ENCODE measurements around the gene SCYGR6.

SCYGR6 gene

GRCh38 chr2:227703961-227704360, 20.6 kb downstream of the SCYGR6 start:
- Histone ChIP-seq H3K23ac (ENCODE audit: low read depth, low read length, poor library complexity) (no peak overlapping the region), H3K9ac (ENCODE audit: low read depth, low read length, poor library complexity) (no peak overlapping the region), H2BK15ac (ENCODE audit: low read length) (no peak overlapping the region), H2BK120ac (ENCODE audit: low read depth, low read length) (no peak overlapping the region), H3K79me1 (ENCODE audit: low read depth, low read length) (no peaks in the 10 kb centered on the region), H3K27me3 (ENCODE audit: control insufficient read depth in 3 of 3, insufficient read depth in 3 of 3, low read depth in 1 of 3, low read length in 3 of 3) (no peaks in the 10 kb centered on the region), H3K18ac (ENCODE audit: low read length) (no peak overlapping the region), H3K4me2 (ENCODE audit: insufficient read depth, low read length, poor library complexity, severe bottlenecking) (no peak overlapping the region), H3K27ac (replicated peaks; ENCODE audit: low read length) (no peak overlapping the region), H2AK5ac (ENCODE audit: low read depth, low read length) (no peak overlapping the region), H2AFZ (ENCODE audit: low read length) (no peak overlapping the region), H4K91ac (ENCODE audit: low read depth, low read length, poor library complexity) (no peak overlapping the region), H4K8ac (ENCODE audit: low read depth, low read length) (no peak overlapping the region), H3K9me3 (replicated peaks in 1 of 2; ENCODE audit: control insufficient read depth in 2 of 2, insufficient read depth in 1 of 2, low read depth in 1 of 2, low read length in 2 of 2) (no peaks in the 10 kb centered on the region), H3K14ac (ENCODE audit: low read length) (no peak overlapping the region), H3K36me3 (replicated peaks in 1 of 2; ENCODE audit: control insufficient read depth in 2 of 2, insufficient read depth in 2 of 2, low read length in 2 of 2) (no peaks in the 10 kb centered on the region), H3K4me1 (ENCODE audit: control insufficient read depth in 2 of 2, insufficient read depth in 1 of 2, low read depth in 1 of 2, low read length in 2 of 2) (peaks cover 0 to 2% of the 10 kb centered on the region in 2 donors), H2BK12ac (ENCODE audit: low read length) (no peak overlapping the region), H2BK5ac (ENCODE audit: low read length) (no peak overlapping the region), H3K4ac (ENCODE audit: low read length) (no peak overlapping the region), H3K4me3 (ENCODE audit: low read length in 2 of 2) (no peak overlapping the region)
- DNase-seq (ENCODE audit: low spot score), result no peak
- no CpG with 5 or more reads among the region's 3 CpGs for WGBS, 2 donors (ENCODE audit: extremely low coverage in 2 of 2, insufficient read length in 2 of 2, insufficient replicate concordance in 1 of 2)

- Histone ChIP-seq H3K23ac (ENCODE audit: low read depth, low read length, poor library complexity) (no peak overlapping the region), H3K36me3 (replicated peaks in 1 of 2; ENCODE audit: control insufficient read depth in 2 of 2, insufficient read depth in 2 of 2, low read length in 2 of 2) (no peaks in the 10 kb centered on the region), H2BK15ac (ENCODE audit: low read length) (no peak overlapping the region), H3K18ac (ENCODE audit: low read length) (no peak overlapping the region), H4K8ac (ENCODE audit: low read depth, low read length) (no peak overlapping the region), H3K14ac (ENCODE audit: low read length) (no peak overlapping the region), H2AFZ (ENCODE audit: low read length) (no peak overlapping the region), H3K4me3 (ENCODE audit: low read length in 2 of 2) (no peak overlapping the region), H3K9ac (ENCODE audit: low read depth, low read length, poor library complexity) (no peak overlapping the region), H2BK5ac (ENCODE audit: low read length) (no peak overlapping the region), H3K4ac (ENCODE audit: low read length) (no peak overlapping the region), H3K4me2 (ENCODE audit: insufficient read depth, low read length, poor library complexity, severe bottlenecking) (no peak overlapping the region), H3K79me1 (ENCODE audit: low read depth, low read length) (no peaks in the 10 kb centered on the region), H3K4me1 (ENCODE audit: control insufficient read depth in 2 of 2, insufficient read depth in 1 of 2, low read depth in 1 of 2, low read length in 2 of 2) (peaks cover 0 to 2% of the 10 kb centered on the region in 2 donors), H4K91ac (ENCODE audit: low read depth, low read length, poor library complexity) (no peak overlapping the region), H2BK120ac (ENCODE audit: low read depth, low read length) (no peak overlapping the region), H2AK5ac (ENCODE audit: low read depth, low read length) (no peak overlapping the region), H3K27me3 (ENCODE audit: control insufficient read depth in 3 of 3, insufficient read depth in 3 of 3, low read depth in 1 of 3, low read length in 3 of 3) (no peaks in the 10 kb centered on the region), H3K27ac (replicated peaks; ENCODE audit: low read length) (no peak overlapping the region), H3K9me3 (replicated peaks in 1 of 2; ENCODE audit: control insufficient read depth in 2 of 2, insufficient read depth in 1 of 2, low read depth in 1 of 2, low read length in 2 of 2) (no peaks in the 10 kb centered on the region), H2BK12ac (ENCODE audit: low read length) (no peak overlapping the region)
- no CpG with 5 or more reads among the region's 4 CpGs for WGBS, 2 donors (ENCODE audit: extremely low coverage in 2 of 2, insufficient read length in 2 of 2, insufficient replicate concordance in 1 of 2)
- no peak for DNase-seq (ENCODE audit: low spot score)
Observed at GRCh38 chr2:227703280-227703732, 21.3 kb downstream of the SCYGR6 start.

GRCh38 chr2:227701556-227701955, 23.0 kb downstream of the SCYGR6 start:
- no peak overlapping the region for H3K9ac ChIP-seq (ENCODE audit: low read depth, low read length, poor library complexity)

GRCh38 chr2:227696990-227697679, 27.4 kb downstream of the SCYGR6 start:
- no peaks in the 10 kb centered on the region for H3K9me3 ChIP-seq (replicated peaks in 1 of 2; ENCODE audit: control insufficient read depth in 2 of 2, insufficient read depth in 1 of 2, low read depth in 1 of 2, low read length in 2 of 2)
- no peak overlapping the region for H3K4me2 ChIP-seq (ENCODE audit: insufficient read depth, low read length, poor library complexity, severe bottlenecking)
- H2BK120ac ChIP-seq (ENCODE audit: low read depth, low read length), result no peak overlapping the region
- no peak overlapping the region for H2BK12ac ChIP-seq (ENCODE audit: low read length)
- no peak overlapping the region for H2BK15ac ChIP-seq (ENCODE audit: low read length)
- H3K4me3 ChIP-seq (ENCODE audit: low read length in 2 of 2), result no peak overlapping the region
- H4K91ac ChIP-seq (ENCODE audit: low read depth, low read length, poor library complexity), result no peak overlapping the region
- H3K23ac ChIP-seq (ENCODE audit: low read depth, low read length, poor library complexity), result no peak overlapping the region
- H3K27ac ChIP-seq (replicated peaks; ENCODE audit: low read length), result no peak overlapping the region
- H4K8ac ChIP-seq (ENCODE audit: low read depth, low read length), result no peak overlapping the region
- no peak overlapping the region for H2AFZ ChIP-seq (ENCODE audit: low read length)
- no peak overlapping the region for H3K4ac ChIP-seq (ENCODE audit: low read length)
- no peak for DNase-seq (ENCODE audit: low spot score)
- H3K4me1 ChIP-seq (ENCODE audit: control insufficient read depth in 2 of 2, insufficient read depth in 1 of 2, low read depth in 1 of 2, low read length in 2 of 2), result no peaks in the 10 kb centered on the region
- no peaks in the 10 kb centered on the region for H3K27me3 ChIP-seq (ENCODE audit: control insufficient read depth in 3 of 3, insufficient read depth in 3 of 3, low read depth in 1 of 3, low read length in 3 of 3)
- no peak overlapping the region for H3K14ac ChIP-seq (ENCODE audit: low read length)
- H2AK5ac ChIP-seq (ENCODE audit: low read depth, low read length), result no peak overlapping the region
- H3K9ac ChIP-seq (ENCODE audit: low read depth, low read length, poor library complexity), result no peak overlapping the region
- no peaks in the 10 kb centered on the region for H3K36me3 ChIP-seq (replicated peaks in 1 of 2; ENCODE audit: control insufficient read depth in 2 of 2, insufficient read depth in 2 of 2, low read length in 2 of 2)
- WGBS, 2 donors (ENCODE audit: extremely low coverage in 2 of 2, insufficient read length in 2 of 2, insufficient replicate concordance in 1 of 2), result no CpG with 5 or more reads among the region's 2 CpGs
- no peaks in the 10 kb centered on the region for H3K79me1 ChIP-seq (ENCODE audit: low read depth, low read length)
- H3K18ac ChIP-seq (ENCODE audit: low read length), result no peak overlapping the region
- H2BK5ac ChIP-seq (ENCODE audit: low read length), result no peak overlapping the region

More at GRCh38 chr2:227701556-227701955, 23.0 kb downstream of the SCYGR6 start:
- H3K14ac ChIP-seq (ENCODE audit: low read length), result no peak overlapping the region
- H2AK5ac ChIP-seq (ENCODE audit: low read depth, low read length), result no peak overlapping the region
- no CpG with 5 or more reads among the region's 3 CpGs for WGBS, 2 donors (ENCODE audit: extremely low coverage in 2 of 2, insufficient read length in 2 of 2, insufficient replicate concordance in 1 of 2)
- no peak overlapping the region for H2BK12ac ChIP-seq (ENCODE audit: low read length)
- H3K27me3 ChIP-seq (ENCODE audit: control insufficient read depth in 3 of 3, insufficient read depth in 3 of 3, low read depth in 1 of 3, low read length in 3 of 3), result no peaks in the 10 kb centered on the region
- no peaks in the 10 kb centered on the region for H3K9me3 ChIP-seq (replicated peaks in 1 of 2; ENCODE audit: control insufficient read depth in 2 of 2, insufficient read depth in 1 of 2, low read depth in 1 of 2, low read length in 2 of 2)
- no peak overlapping the region for H3K4me2 ChIP-seq (ENCODE audit: insufficient read depth, low read length, poor library complexity, severe bottlenecking)
- no peak overlapping the region for H3K4ac ChIP-seq (ENCODE audit: low read length)
- H3K4me1 ChIP-seq (ENCODE audit: control insufficient read depth in 2 of 2, insufficient read depth in 1 of 2, low read depth in 1 of 2, low read length in 2 of 2), result no peaks in the 10 kb centered on the region
- no peak for DNase-seq (ENCODE audit: low spot score)
- no peak overlapping the region for H2BK15ac ChIP-seq (ENCODE audit: low read length)
- H2BK5ac ChIP-seq (ENCODE audit: low read length), result no peak overlapping the region
- H3K36me3 ChIP-seq (replicated peaks in 1 of 2; ENCODE audit: control insufficient read depth in 2 of 2, insufficient read depth in 2 of 2, low read length in 2 of 2), result no peaks in the 10 kb centered on the region
- no peak overlapping the region for H3K27ac ChIP-seq (replicated peaks; ENCODE audit: low read length)
- H4K91ac ChIP-seq (ENCODE audit: low read depth, low read length, poor library complexity), result no peak overlapping the region
- no peaks in the 10 kb centered on the region for H3K79me1 ChIP-seq (ENCODE audit: low read depth, low read length)
- no peak overlapping the region for H3K4me3 ChIP-seq (ENCODE audit: low read length in 2 of 2)
- H2AFZ ChIP-seq (ENCODE audit: low read length), result no peak overlapping the region
- no peak overlapping the region for H3K23ac ChIP-seq (ENCODE audit: low read depth, low read length, poor library complexity)
- H2BK120ac ChIP-seq (ENCODE audit: low read depth, low read length), result no peak overlapping the region
- no peak overlapping the region for H3K18ac ChIP-seq (ENCODE audit: low read length)
- no peak overlapping the region for H4K8ac ChIP-seq (ENCODE audit: low read depth, low read length)

All from neuronal stem cell (in vitro differentiated cells).